ENCODE data around the gene SLC35G6.

GRCh38 chr17:7438656-7439460 is 42.4 kb upstream of the SLC35G6 start:
- TF ChIP-seq CTCF (IDR thresholded peaks at IDR 0.05): no peak
- TF ChIP-seq POLR2A (IDR thresholded peaks at IDR 0.05): no peak

Data from prostate gland (tissue), 2 donors.